ENCODE results near the gene PPIA.

DNA sequence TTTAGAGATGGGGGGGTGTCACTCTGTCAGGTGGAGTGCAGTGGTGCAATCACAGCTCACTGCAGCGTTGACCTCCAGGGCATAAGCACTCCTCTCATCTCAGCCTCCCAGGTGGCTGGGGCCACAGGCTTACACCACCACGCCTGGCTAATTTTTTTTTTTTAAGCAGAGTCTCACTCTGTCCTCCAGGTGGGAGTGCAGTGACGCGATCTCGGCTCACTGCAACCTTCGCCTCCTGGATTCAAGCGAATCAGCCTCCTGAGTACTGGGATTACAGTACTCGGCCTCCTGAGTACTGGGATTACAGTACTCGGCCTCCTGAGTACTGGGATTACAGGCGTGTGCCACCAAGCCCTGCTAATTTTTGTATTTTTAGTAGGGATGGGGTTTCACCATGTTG is 23.6 kb upstream of the PPIA start:
- TF ChIP-seq, protein P1, sequence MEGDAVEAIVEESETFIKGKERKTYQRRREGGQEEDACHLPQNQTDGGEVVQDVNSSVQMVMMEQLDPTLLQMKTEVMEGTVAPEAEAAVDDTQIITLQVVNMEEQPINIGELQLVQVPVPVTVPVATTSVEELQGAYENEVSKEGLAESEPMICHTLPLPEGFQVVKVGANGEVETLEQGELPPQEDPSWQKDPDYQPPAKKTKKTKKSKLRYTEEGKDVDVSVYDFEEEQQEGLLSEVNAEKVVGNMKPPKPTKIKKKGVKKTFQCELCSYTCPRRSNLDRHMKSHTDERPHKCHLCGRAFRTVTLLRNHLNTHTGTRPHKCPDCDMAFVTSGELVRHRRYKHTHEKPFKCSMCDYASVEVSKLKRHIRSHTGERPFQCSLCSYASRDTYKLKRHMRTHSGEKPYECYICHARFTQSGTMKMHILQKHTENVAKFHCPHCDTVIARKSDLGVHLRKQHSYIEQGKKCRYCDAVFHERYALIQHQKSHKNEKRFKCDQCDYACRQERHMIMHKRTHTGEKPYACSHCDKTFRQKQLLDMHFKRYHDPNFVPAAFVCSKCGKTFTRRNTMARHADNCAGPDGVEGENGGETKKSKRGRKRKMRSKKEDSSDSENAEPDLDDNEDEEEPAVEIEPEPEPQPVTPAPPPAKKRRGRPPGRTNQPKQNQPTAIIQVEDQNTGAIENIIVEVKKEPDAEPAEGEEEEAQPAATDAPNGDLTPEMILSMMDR (conservative IDR thresholded peaks at IDR 0.05; ENCODE audit: low read depth, low read length), result no peak
- TF ChIP-seq EZH2 (IDR thresholded peaks at IDR 0.05; ENCODE audit: borderline replicate concordance, low read depth, low read length, poor library complexity, severe bottlenecking), result no peak
